HG03521 (cell line): ENCODE measurements around the gene GFPT2.
"Not testable (repeated sequence)": the region's sequence is repeated elsewhere in the genome, so short reads cannot be mapped to it uniquely, and the experiment has no call there.

Experiments used
- ATAC-seq: cut with Tn5 transposase; IDR thresholded peaks from one replicate; pipeline ENCODE4 v1.9.1; 2021; ENCODE audit warnings: mild to moderate bottlenecking, moderate library complexity; ENCODE audit not compliant: unreplicated experiment

Gene GFPT2

GRCh38 chr5:180311216-180311615 lies 41.9 kb downstream of the GFPT2 start:
- no peak for ATAC-seq

- ATAC-seq: no peak
Measured at GRCh38 chr5:180306796-180307195, 46.3 kb downstream of the GFPT2 start.

GRCh38 chr5:180305481-180305880 lies 47.7 kb downstream of the GFPT2 start:
- ATAC-seq: no peak

- no peak for ATAC-seq
Measured at GRCh38 chr5:180304431-180305375, 48.4 kb downstream of the GFPT2 start.

- ATAC-seq: no peak
Measured at GRCh38 chr5:180304016-180304292, 49.2 kb downstream of the GFPT2 start.

- ATAC-seq: no peak
Measured at GRCh38 chr5:180303226-180304015, 49.7 kb downstream of the GFPT2 start.

- ATAC-seq: no peak
Measured at GRCh38 chr5:180302256-180302655, 50.9 kb downstream of the GFPT2 start.

GRCh38 chr5:180301253-180301652 lies 51.9 kb downstream of the GFPT2 start:
- ATAC-seq: no peak

- no peak for ATAC-seq
Measured at GRCh38 chr5:180299526-180299925, 53.6 kb downstream of the GFPT2 start.

GRCh38 chr5:180299014-180299413 lies 54.1 kb downstream of the GFPT2 start:
- ATAC-seq: not testable (repeated sequence)

- ATAC-seq: no peak
Measured at GRCh38 chr5:180297587-180298282, 55.4 kb downstream of the GFPT2 start.

- no peak for ATAC-seq
Measured at GRCh38 chr5:180296771-180297170, 56.4 kb downstream of the GFPT2 start.

- ATAC-seq: no peak
Measured at GRCh38 chr5:180294913-180295555, 58.1 kb downstream of the GFPT2 start.

- no peak for ATAC-seq
Measured at GRCh38 chr5:180294411-180294810, 58.7 kb downstream of the GFPT2 start.

GRCh38 chr5:180291943-180292831 lies 60.9 kb downstream of the GFPT2 start, which contains the start of gene MAPK9:
Gene MAPK9, minus strand, starts transcription at chr5:180292083. Its CDS starts 11,522 bp downstream, at chr5:180280561.
- ATAC-seq: peak; percentile 81

- ATAC-seq: peak; percentile 17
Measured at GRCh38 chr5:180291234-180291940, 61.7 kb downstream of the GFPT2 start.

- ATAC-seq: no peak
Measured at GRCh38 chr5:180290568-180291233, 62.4 kb downstream of the GFPT2 start.

GRCh38 chr5:180289966-180290365 lies 63.2 kb downstream of the GFPT2 start:
- ATAC-seq: no peak

- no peak for ATAC-seq
Measured at GRCh38 chr5:180289433-180289832, 63.7 kb downstream of the GFPT2 start.
